Subcutaneous abdominal adipose tissue (tissue), 5 donors: ENCODE data around the gene SEL1L.
"Not testable (repeated sequence)": the region's sequence is repeated elsewhere in the genome, so short reads cannot be mapped to it uniquely, and the experiment has no call there.

Experiments used
- H3K27ac ChIP-seq: one replicate; pipeline ENCODE4 v1.7.0; 2013; ENCODE audit warnings: low read depth, mild to moderate bottlenecking, inconsistent platforms, low read length, moderate library complexity
- H3K27me3 ChIP-seq, 5 donors: one replicate each; pipeline ENCODE4 v1.7.0; 2013; ENCODE audit warnings: low read length in 5 of 5, inconsistent platforms in 1 of 5; ENCODE audit not compliant: control insufficient read depth in 5 of 5, insufficient read depth in 4 of 5
- H3K36me3 ChIP-seq, 5 donors: one replicate each; pipeline ENCODE4 v1.7.0; 2013; ENCODE audit warnings: low read length in 5 of 5; ENCODE audit not compliant: control insufficient read depth in 5 of 5, insufficient read depth in 5 of 5
- H3K4me1 ChIP-seq, 5 donors: one replicate each; pipeline ENCODE4 v1.7.0; 2013; ENCODE audit warnings: low read length in 5 of 5, mild to moderate bottlenecking in 3 of 5, moderate library complexity in 1 of 5; ENCODE audit not compliant: control insufficient read depth in 5 of 5, insufficient read depth in 5 of 5
- H3K4me3 ChIP-seq, 5 donors: one replicate each; pipeline ENCODE4 v1.7.0; 2013; ENCODE audit warnings: low read length in 5 of 5, low read depth in 1 of 5
- H3K9ac ChIP-seq, 5 donors: one replicate each; pipeline ENCODE4 v1.7.0; 2013; ENCODE audit warnings: low read length in 5 of 5, mild to moderate bottlenecking in 4 of 5, moderate library complexity in 3 of 5
- H3K9me3 ChIP-seq, 5 donors: one replicate each; pipeline ENCODE4 v1.7.0; 2013; ENCODE audit warnings: low read length in 5 of 5; ENCODE audit not compliant: control insufficient read depth in 5 of 5
- donor health status: healthy.
- donor health status: healthy.
- donor health status: healthy.
- donor health status: healthy.
- donor health status: healthy.

Gene SEL1L

DNA sequence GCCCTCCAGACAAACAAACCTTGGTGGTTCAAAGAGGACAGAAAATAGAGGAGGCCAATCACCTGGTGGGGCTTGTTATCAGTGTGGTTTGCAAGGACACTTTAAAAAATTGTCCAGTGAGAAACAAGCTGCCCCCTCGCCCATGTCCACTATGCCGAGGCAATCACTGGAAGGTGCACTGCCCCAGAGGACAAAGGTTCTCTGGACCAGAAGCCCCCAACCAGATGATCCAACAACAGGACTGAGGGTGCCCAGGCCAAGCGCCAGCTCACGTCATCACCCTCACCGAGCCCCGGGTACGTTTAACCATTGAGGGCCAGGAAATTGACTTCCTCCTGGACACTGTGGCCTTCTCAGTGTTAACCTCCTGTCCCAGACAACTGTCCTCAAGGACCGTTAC is 17.7 kb downstream of the SEL1L start:
- not testable (repeated sequence) for H3K4me3 ChIP-seq, H3K9me3 ChIP-seq, H3K27me3 ChIP-seq, H3K9ac ChIP-seq
- H3K36me3 ChIP-seq = peaks cover 4 to 22% (median 9%) of the 10 kb centered on the region in 5 donors
- peak overlapping the region; percentile 75 for H3K27ac ChIP-seq
- H3K4me1 ChIP-seq = peaks cover 5 to 64% (median 60%) of the 10 kb centered on the region in 5 donors

DNA sequence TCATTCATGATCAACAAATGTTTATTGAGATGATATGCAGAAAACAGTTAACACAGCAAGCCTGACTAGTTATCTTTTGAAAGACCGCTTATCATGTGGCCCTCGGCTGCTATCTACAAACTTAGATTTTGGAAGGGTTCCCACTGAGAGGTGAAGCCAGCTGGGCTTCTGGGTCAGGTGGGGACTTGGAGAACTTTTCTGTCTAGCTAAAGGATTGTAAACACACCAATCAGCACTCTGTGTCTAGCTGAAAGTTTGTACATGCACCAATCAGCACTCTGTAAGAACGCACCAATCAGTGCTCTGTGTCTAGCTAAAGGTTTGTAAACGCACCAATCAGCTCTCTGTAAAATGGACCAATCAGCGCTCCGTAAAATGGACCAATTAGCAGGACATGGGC is 20.8 kb downstream of the SEL1L start:
- Histone ChIP-seq H3K27ac (peak overlapping the region; percentile 78), H3K4me1 (peaks cover 2 to 57% (median 53%) of the 10 kb centered on the region in 5 donors), H3K36me3 (peaks cover 0 to 22% (median 5%) of the 10 kb centered on the region in 5 donors)
- H3K9me3 ChIP-seq, H3K27me3 ChIP-seq, H3K4me3 ChIP-seq, H3K9ac ChIP-seq: not testable (repeated sequence)

DNA sequence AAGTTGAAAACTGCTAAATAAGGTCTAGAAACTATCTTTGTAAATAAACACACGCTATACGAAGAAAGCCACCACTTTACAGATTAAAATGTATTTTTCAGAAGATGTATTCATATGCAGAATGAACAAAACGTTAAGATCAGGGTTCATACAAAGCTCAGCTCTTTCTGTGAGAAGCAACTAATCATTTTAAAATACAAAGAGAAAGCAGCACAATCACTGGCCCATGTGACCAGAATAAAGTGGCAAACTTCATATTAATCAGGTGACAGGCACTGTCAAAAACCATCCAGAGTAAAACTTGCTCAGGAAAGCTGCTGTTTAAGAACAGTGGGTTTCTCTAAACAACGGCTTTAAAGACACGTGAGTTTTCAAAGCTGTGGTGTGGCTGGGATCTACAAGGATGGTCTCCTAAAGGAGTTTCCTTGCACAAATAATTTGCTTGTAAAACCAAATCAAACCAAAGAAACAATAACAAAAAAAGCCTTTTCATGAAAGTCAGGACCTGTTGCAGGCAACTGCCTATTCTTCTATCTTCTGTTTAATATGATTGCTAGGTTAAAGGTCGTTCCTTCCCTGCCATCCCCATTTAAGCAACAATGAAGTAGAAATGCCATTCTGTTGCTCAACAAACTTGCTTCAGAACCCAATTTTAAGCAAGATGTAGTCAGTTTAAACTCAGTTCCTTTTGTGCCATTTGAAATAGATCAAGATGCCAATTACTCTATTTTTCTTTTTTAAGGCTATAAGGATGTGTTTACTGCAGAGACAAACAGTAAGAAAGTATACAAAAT is 22.3 kb downstream of the SEL1L start:
- H3K9ac ChIP-seq = peak overlapping the region in 2 of 5 donors; percentile 19 to 51
- H3K27ac ChIP-seq = peak overlapping the region; percentile 78
- H3K4me1 ChIP-seq = peaks cover 2 to 42% (median 39%) of the 10 kb centered on the region in 5 donors
- H3K36me3 ChIP-seq = peaks cover 7 to 30% (median 10%) of the 10 kb centered on the region in 5 donors
- H3K4me3 ChIP-seq = no peak overlapping the region
- H3K27me3 ChIP-seq = no peaks in the 10 kb centered on the region
- H3K9me3 ChIP-seq = no peaks in the 10 kb centered on the region

DNA sequence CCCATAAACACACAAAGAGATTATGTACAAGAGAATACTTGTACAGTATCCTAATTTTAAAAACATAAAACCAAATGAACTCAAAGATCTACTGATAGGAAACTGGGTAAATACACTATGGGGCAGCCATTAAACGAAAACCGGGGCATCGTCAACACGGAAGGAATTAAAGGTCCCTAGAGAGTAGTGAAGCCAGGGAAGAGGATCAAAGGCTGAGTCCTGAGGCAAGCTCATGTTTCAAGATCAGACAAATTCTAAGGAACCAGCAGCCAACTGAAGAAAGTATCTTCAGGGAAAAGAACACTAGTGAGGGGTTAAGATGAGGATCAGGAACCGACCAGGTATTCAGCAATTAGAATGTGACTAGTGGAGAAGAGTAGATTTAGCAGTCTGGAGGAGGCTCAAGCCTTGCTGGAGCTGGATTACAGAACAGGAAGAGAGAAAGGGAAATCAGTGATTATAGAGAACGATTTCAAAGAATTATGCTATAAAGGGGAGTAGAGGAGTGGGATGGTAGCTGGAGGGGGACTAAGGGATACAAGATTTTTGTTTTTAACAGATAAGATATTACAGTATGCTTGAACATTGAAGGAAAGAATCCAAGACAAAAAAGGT is 23.7 kb downstream of the SEL1L start:
- no peaks in the 10 kb centered on the region for H3K27me3 ChIP-seq
- peak overlapping the region; percentile 4 to 35 (median 30) for H3K9ac ChIP-seq
- peak overlapping the region; percentile 74 for H3K27ac ChIP-seq
- peaks cover 2 to 42% (median 39%) of the 10 kb centered on the region in 5 donors for H3K4me1 ChIP-seq
- H3K4me3 ChIP-seq = peak overlapping the region in 3 of 5 donors; percentile 22 to 34 (median 24)
- no peaks in the 10 kb centered on the region for H3K9me3 ChIP-seq
- H3K36me3 ChIP-seq = peaks cover 15 to 34% (median 17%) of the 10 kb centered on the region in 5 donors

DNA sequence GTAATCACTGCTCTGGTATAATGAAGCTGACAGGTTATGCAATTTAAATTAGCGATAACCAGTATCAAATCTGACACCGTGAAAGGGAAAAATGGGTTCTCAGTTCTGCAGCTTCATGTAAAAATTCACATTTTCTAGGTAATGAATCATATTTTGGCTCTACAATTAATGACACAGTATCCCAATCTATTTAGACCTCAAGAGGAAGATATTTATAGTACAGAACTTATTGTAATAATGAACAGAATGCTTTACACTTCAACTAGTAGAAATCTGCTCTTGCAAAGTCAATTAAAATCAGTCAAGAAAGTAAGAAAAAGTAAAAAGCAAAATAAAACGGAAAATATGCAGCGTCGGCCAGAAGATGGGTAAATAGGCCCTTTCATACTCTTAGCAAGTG is 24.3 kb downstream of the SEL1L start:
- Histone ChIP-seq H3K27me3 (no peaks in the 10 kb centered on the region), H3K4me3 (no peak overlapping the region), H3K4me1 (peaks cover 2 to 42% (median 39%) of the 10 kb centered on the region in 5 donors), H3K9me3 (no peaks in the 10 kb centered on the region), H3K36me3 (peaks cover 20 to 37% (median 21%) of the 10 kb centered on the region in 5 donors), H3K27ac (peak overlapping the region; percentile 74), H3K9ac (peak overlapping the region in 1 of 5 donors; percentile 6)

DNA sequence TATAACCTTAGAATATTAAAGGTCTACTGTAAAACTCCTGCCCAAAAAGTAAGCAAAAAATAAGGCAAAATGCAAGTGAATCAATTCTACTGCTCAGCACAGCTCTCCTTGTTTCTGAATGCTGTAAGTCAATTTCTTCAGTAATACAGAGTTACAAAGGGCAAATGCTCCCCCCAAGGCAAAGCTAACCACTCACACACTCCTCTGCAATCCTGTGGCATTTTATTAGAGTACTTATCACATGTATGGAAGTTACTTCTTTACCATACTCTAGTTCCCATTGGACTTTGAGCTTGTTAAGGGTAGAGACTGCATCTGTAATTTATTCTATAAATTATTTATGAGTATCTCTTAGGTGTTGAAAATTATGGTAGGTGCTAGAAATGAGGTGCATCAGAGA is 27.2 kb downstream of the SEL1L start:
- H3K9me3 ChIP-seq = no peaks in the 10 kb centered on the region
- no peak overlapping the region for H3K9ac ChIP-seq
- no peak overlapping the region for H3K27ac ChIP-seq
- H3K4me3 ChIP-seq = no peak overlapping the region
- peaks cover under 1 to 34% (median 26%) of the 10 kb centered on the region in 5 donors for H3K4me1 ChIP-seq
- peaks cover 26 to 43% (median 40%) of the 10 kb centered on the region in 5 donors for H3K36me3 ChIP-seq
- H3K27me3 ChIP-seq = no peaks in the 10 kb centered on the region

DNA sequence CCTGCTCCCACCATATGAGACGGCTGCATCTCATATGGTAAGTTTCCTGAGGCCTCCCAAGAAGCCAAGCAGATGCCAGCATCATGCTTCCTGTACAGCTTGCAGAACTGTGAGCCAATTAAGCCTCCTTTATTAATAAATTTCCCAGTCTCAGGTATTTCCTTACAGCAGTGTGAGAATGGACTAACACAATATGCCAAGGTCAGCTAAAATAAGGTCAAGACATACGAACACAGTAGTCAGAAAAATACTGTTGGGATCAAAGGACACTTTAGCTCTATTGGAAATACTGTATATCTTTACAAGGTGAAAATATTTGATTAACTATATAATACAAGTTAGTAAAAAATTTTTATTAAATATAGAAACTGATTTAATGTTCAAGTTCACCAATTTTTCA is 28.8 kb downstream of the SEL1L start:
- no peaks in the 10 kb centered on the region for H3K27me3 ChIP-seq
- H3K4me3 ChIP-seq = no peak overlapping the region
- H3K9me3 ChIP-seq = no peaks in the 10 kb centered on the region
- H3K27ac ChIP-seq = no peak overlapping the region
- H3K36me3 ChIP-seq = peaks cover 34 to 59% (median 49%) of the 10 kb centered on the region in 5 donors
- H3K4me1 ChIP-seq = peaks cover 0 to 18% (median 12%) of the 10 kb centered on the region in 5 donors
- H3K9ac ChIP-seq = no peak overlapping the region

DNA sequence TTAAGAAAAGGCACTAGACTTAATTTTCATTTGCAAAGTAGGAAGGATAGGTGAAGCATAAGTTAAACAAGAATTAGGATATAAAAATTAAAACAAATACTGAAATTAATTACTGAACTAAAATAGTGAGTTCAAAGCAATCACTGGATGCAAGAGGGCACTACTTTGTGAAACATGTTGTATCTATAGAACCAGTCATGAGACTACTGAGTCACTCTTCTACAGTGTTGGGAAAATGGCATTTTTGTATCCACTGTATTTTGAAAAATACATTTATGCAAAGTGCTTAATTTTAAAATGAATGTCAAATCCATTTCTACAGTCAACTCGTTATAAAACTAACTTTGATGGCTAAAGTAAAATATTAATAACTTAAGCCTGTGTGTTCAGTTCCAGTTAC is 47.9 kb downstream of the SEL1L start:
- H3K36me3 ChIP-seq = peaks cover 58 to 78% (median 70%) of the 10 kb centered on the region in 5 donors

DNA sequence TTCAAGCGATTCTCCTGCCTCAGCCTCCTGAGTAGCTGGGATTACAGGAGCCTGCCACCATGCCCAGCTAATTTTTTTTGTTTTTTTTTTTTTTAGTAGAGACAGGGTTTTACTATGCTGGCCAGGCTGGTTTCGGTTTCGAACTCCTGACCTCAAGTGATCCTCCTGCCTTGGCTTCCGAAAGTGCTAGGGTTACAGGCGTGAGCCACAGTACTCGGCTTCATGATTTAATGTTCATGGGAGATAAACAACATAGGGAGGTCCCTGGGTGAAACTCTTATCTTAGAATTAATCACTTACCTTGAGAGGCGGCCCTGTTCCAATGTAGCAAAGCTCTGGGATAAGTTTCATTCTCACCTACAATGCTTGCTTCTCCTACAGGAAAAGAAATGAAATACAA is 48.3 kb downstream of the SEL1L start:
- H3K27me3 ChIP-seq = no peaks in the 10 kb centered on the region
- H3K9me3 ChIP-seq = no peaks in the 10 kb centered on the region
- no peak overlapping the region for H3K4me3 ChIP-seq
- peaks cover 62 to 82% (median 70%) of the 10 kb centered on the region in 5 donors for H3K36me3 ChIP-seq
- H3K9ac ChIP-seq = no peak overlapping the region
- H3K27ac ChIP-seq = no peak overlapping the region
- H3K4me1 ChIP-seq = no peaks in the 10 kb centered on the region

More for the DNA sequence above, 47.9 kb downstream of the SEL1L start:
- H3K27me3 ChIP-seq = no peaks in the 10 kb centered on the region
- H3K9ac ChIP-seq = no peak overlapping the region
- H3K9me3 ChIP-seq = no peaks in the 10 kb centered on the region
- no peak overlapping the region for H3K27ac ChIP-seq
- no peak overlapping the region for H3K4me3 ChIP-seq
- no peaks in the 10 kb centered on the region for H3K4me1 ChIP-seq

DNA sequence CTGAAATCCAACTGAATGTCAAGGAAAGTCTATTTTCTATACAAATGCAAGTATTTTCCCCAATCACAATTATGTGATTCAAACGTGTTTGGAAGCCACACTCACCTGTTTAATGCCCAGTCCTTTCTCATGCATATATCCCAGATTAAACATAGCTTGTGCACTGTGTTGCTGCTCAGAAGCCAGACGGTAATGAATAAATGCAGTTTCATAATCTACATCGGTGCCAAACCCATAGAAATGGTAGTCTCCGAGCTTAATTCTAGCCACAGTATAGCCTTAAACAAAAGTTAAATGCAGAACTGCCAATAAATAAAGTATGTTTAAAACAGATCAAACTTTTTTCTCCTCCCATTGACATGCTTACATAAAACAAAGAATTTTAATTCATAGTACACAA is 49.5 kb downstream of the SEL1L start:
- no peaks in the 10 kb centered on the region for H3K9me3 ChIP-seq
- H3K4me1 ChIP-seq = no peaks in the 10 kb centered on the region
- no peaks in the 10 kb centered on the region for H3K27me3 ChIP-seq
- no peak overlapping the region for H3K9ac ChIP-seq
- peaks cover 62 to 79% (median 68%) of the 10 kb centered on the region in 5 donors for H3K36me3 ChIP-seq
- H3K27ac ChIP-seq = no peak overlapping the region
- H3K4me3 ChIP-seq = no peak overlapping the region
